Measurements from ENCODE around the gene TUT1. TPM values are rescaled to one million over a fixed set of nuclear protein-coding genes. Genes with fewer than 3 reads are reported as not detected.
"Not testable (repeated sequence)": the region's sequence is repeated elsewhere in the genome, so short reads cannot be mapped to it uniquely, and the experiment has no call there.

Gene TUT1
- total RNA-seq, 1 donor from 2014 or later: 2.4 TPM

GRCh38 chr11:62556108-62556874 lies 35.0 kb downstream of the TUT1 start:
- DNase-seq (ENCODE audit: low spot score): peak; percentile 97

GRCh38 chr11:62555464-62556107 lies 35.7 kb downstream of the TUT1 start:
- DNase-seq (ENCODE audit: low spot score): peak; percentile 79

GRCh38 chr11:62554387-62555167 lies 36.7 kb downstream of the TUT1 start:
- DNase-seq (ENCODE audit: low spot score): peak; percentile 42

DNA sequence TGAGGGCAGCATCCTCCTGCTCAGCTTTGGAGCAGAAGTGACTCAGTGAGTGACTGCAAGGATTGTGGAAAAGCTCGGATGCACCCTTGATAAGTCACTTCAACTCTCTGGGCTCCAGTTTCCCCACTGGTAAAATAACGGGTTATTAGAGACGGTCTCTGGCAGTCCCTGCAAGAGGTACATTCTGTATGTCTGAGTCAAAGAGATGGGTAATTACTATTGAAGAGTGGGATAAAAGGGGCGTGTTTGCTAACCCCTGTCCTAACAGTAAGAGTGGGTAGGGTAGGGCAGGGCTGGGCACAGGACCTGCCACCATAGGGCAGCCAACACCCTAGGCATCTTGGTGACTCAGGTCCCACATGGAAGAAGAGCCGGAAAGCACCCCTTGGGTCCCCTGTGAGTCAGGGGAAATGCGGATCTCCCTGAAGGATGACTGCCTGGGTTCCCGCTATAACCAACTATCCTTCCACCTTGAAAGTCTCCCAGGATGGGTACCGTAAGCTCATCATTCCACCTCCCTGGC lies 37.4 kb downstream of the TUT1 start:
- no peak for DNase-seq (ENCODE audit: low spot score)

GRCh38 chr11:62553080-62553838 lies 38.1 kb downstream of the TUT1 start:
- DNase-seq (ENCODE audit: low spot score): peak; percentile 96

- peak; percentile 77 for DNase-seq (ENCODE audit: low spot score)
These were observed 38.7 kb downstream of the TUT1 start for GRCh38 chr11:62552485-62553079.

GRCh38 chr11:62550478-62550877 lies 40.8 kb downstream of the TUT1 start:
- not testable (repeated sequence) for DNase-seq (ENCODE audit: low spot score)

DNA sequence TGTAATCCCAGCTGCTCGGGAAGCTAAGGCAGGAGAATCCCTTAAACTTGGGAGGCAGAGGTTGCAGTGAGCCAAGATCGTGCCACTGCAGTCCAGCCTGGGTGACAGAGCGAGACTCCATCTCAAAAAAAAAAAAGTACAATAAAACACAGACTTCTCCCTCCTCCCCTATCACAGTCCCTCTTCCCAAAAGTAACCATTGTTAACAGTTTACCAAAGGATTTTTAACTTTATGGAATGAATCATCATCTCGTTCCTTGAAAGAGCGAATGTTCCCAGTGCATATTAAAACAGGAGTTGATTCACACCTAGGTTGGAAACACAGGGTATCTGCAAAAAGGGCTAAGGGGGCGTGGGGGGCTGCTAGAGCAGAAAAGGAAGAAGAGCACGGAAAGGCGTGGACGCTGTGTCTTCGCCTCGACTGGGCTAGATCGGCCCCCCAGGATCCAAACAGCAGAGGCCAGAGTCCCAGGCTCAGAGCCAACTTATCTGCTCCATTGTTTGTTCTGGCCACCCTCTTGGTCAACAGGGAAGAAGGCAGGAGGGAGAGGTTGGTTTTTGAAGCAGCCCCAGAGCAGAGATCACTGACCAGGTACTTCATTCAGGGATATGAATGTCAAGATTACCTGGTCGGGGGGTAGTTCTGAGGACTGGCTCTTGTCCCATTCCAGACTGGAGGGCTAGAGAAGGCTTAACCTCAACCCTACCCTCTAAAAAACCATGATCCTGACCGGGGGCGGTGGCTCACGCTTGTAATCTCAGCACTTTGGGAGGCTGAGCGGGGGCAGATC lies 42.6 kb downstream of the TUT1 start:
- DNase-seq (ENCODE audit: low spot score): no peak

GRCh38 chr11:62547691-62548281 lies 43.5 kb downstream of the TUT1 start:
- DNase-seq (ENCODE audit: low spot score): peak; percentile 58

- peak; percentile 77 for DNase-seq (ENCODE audit: low spot score)
These were observed 44.2 kb downstream of the TUT1 start for GRCh38 chr11:62546929-62547625.

DNA sequence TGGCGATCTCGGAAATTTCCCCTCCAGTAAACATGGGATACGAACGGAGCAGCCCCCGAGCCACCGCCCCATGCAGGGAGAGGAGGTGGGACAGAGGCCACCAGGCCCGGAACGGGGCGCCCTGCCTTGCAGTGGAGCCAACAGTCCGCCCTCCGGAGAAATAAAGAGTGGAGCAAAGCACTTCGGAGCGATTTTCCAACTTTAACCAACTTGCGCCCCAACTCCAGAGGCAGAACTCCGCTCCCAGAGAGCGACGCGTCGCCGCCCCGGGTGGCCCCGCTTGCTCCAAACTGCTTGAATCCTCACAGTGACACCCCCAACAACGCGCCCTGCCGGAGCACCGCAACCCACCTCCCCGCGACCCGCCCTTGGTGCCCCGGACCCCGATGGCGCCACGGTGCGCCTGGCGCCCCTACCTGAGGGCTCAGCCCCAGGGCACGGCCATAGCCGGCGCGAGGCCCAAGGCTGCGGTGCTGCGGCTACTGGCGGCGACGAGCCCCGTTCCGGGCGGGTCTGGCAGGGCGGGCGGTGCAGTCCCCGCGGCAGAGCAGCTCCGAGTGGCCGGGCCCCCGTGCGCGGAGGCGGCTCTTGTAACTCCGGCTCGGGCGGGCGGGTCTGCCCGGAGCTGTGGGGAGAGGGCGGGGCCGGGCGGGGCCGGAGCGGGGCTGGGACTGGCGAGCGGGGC lies 44.9 kb downstream of the TUT1 start, which contains the start of gene AHNAK:
Gene AHNAK (minus strand): TSS at position 563 of the 685 bp plus-strand sequence. CDS start 10,708 bp downstream, outside the sequence.
- peak; percentile 89 for DNase-seq (ENCODE audit: low spot score)

DNA sequence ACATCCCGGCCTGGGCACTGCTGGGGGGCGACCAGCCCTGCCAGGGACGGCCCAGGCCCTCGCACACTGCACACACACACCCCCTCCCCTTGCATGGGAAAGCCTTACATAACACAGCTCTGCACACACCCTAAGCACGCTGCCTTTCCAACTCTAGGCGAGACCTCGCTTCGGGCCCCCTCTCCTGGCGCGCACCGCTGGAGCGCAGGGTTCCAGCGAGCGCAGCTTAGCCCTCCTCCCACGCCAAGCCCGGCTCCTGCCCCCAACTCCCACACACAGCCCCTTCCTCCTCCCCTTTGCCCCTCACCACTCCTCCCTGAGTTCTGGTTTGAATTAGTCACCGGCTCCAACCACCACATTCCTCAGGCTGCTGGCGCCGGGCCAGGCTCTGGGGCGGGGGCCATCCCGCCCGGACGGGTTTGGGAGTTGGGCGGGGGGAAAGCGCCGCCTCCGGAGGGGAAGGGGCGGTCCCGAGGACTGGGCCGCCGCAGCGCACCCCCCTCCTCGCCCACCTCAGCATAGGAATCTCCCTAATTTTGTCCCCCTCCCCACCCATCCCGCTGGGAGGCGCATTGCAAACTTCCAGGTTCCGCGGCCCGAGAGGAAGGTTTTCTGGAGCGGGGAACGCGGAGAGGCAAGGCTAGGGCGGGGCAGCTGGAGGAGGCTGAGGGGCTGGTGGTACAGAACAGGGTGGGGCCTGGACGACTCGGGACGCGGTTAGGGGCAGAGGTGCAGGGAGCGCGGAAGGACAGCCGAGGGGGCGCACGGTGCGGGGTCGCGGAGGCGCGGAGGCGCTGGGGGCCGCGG lies 45.7 kb downstream of the TUT1 start:
- peak; percentile 98 for DNase-seq (ENCODE audit: low spot score)

DNA sequence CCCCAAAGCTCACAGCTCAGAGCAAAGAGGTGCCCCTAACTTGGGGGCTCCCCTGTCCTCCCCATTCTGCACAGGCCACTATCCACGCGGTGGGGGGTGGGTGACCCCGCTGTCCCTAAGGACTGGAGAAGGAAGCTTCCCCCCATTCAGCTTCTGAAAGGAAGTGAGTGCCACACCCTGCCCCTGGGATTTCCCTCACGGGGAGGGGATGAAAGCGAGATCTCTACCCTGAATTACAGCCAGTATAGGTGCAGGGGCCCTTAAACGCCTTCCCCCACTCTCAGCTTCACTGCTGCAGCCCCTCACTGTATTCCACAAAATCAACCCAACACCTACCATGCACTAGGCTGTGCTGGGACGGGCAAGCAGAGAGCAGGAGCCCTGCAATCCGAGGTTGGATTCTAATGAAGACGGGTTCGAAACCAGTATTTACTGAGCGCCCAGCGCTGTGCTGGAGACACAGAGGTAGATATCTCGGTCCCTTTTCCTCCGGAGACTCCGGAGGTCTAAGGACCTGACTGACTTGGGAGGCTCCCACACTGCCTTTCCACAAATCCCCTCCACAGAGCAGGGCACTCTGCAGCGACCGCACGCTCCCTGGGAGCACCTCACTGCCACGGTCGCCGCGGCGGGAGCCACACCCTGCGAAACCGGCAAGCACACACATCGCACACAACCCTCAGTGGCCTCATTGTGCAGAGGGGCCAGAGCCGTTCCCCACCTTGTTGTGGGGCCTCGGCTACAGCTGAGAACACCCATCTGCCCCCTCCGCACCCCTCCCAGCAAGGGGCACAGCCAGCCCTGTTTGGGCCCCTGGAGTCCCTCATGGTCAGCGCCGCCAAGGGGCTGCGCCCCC lies 46.5 kb downstream of the TUT1 start:
- DNase-seq (ENCODE audit: low spot score): peak; percentile 32

- DNase-seq (ENCODE audit: low spot score): peak; percentile 30
These were observed 47.5 kb downstream of the TUT1 start for GRCh38 chr11:62543680-62544444.

GRCh38 chr11:62542750-62543567 lies 48.4 kb downstream of the TUT1 start:
- DNase-seq (ENCODE audit: low spot score): peak; percentile 89

Measured in umbilical cord (tissue), 2 donors.